Calu3 (cell line): ENCODE measurements around the gene NEK7. TPM values are rescaled to one million over a fixed set of nuclear protein-coding genes. Genes with fewer than 3 reads are reported as not detected.
A peak's percentile ranks its signal among the peaks of the same experiment; 100 is the strongest.
"Not testable (repeated sequence)": the region's sequence is repeated elsewhere in the genome, so short reads cannot be mapped to it uniquely, and the experiment has no call there.

ENCODE experiments used
- BruUV-seq: library from RNA; stranded (reverse); fragments of 400-500 nt; replicated peaks from 2 replicates; lab custom pipeline; 2021; lab: Mats Ljungman, UMichigan
- CTCF ChIA-PET: fragments of 300-600 bp; sonication (Branson Sonifier 250); formaldehyde crosslinking; loops from one replicate; lab custom pipeline; 2022; ENCODE audit warnings: antibody characterized with exemption; lab: Charles Lee
- DNase-seq: peaks from one replicate; pipeline ENCODE4 v3.0.0; 2022
- H3K27ac Mint-ChIP-seq: one replicate; pipeline ENCODE4 v1.8.0; 2022; ENCODE audit warnings: mixed read lengths; ENCODE audit not compliant: unreplicated experiment
- H3K27me3 Mint-ChIP-seq: one replicate; pipeline ENCODE4 v1.8.0; 2022; ENCODE audit warnings: mixed read lengths; ENCODE audit not compliant: unreplicated experiment
- H3K36me3 Mint-ChIP-seq: one replicate; pipeline ENCODE4 v1.8.0; 2022; ENCODE audit warnings: mild to moderate bottlenecking, moderate library complexity, mixed read lengths; ENCODE audit not compliant: insufficient read depth, unreplicated experiment
- H3K4me1 Mint-ChIP-seq: one replicate; pipeline ENCODE4 v1.8.0; 2022; ENCODE audit warnings: mild to moderate bottlenecking, low read depth, mixed read lengths; ENCODE audit not compliant: unreplicated experiment
- H3K4me3 Mint-ChIP-seq: one replicate; pipeline ENCODE4 v1.8.0; 2022; ENCODE audit warnings: mild to moderate bottlenecking, low read depth, moderate library complexity, mixed read lengths; ENCODE audit not compliant: unreplicated experiment
- H3K9me3 Mint-ChIP-seq: one replicate; pipeline ENCODE4 v1.8.0; 2022; ENCODE audit warnings: low read depth, mixed read lengths; ENCODE audit not compliant: unreplicated experiment
- intact Hi-C: fragments of 100-400 bp; cut with micrococcal nuclease; formaldehyde crosslinking; loops from one replicate; pipeline ENCODE4 v1.10.0; 2022; ENCODE audit not compliant: unreplicated experiment
- total RNA-seq: library from RNA; stranded (reverse); gene quantifications from 2 replicates; pipeline ENCODE4 v1.2.3, GENCODE V29; 2022
- TF ChIP-seq, protein P1 (sequence below): fragments of 200-600 bp; IDR thresholded peaks from one replicate; pipeline ENCODE4 v1.8.0; 2022; ENCODE audit warnings: antibody characterized with exemption; ENCODE audit not compliant: unreplicated experiment

The NEK7 gene
- total RNA-seq, 1 experiment from 2014 or later = 145 TPM

DNA sequence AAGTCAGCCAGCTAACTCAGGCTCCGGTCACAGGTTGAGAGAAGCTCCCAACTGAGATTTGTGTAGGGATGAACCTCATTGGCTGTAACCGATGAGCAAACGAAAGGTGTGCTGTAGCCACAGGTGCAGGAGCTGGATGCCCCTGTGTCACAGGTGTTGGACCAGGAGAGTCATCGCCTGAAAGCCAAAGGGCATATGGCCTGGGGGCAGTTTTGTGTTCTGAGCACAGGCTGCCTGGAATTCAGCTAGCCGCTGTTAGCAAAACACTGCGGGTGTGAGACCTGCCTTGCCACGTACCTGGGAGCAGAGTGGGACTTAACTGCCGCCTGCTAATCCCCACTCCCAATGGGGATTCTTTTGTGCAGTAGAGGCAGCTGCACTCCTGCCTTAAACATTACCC, 55.3 kb downstream of the NEK7 start:
- H3K27ac Mint-ChIP-seq = no peak overlapping the region
- BruUV-seq = no TSS peak
- no peak overlapping the region for H3K4me3 Mint-ChIP-seq

DNA sequence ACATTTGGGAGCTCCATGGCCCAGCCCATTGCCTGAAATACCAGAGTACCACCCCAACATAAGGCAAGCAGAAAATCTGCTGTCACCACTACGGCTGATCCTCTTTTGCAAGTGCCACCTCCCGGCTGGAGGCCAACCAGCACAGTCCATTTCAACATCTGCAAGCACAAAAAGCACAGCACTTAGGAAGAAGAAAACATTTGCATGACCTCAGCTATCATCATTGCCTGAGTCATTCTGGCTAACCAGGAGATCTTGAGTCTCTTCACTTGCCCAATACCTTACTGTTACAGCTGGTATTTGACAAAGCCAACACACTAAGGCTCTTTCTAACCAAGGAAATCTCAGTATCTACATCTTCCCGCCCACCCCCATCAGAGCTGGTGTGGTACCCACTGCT, 55.9 kb downstream of the NEK7 start:
- peaks cover 15% of the 10 kb centered on the region for H3K9me3 Mint-ChIP-seq
- no peak overlapping the region for H3K4me3 Mint-ChIP-seq
- H3K27ac Mint-ChIP-seq = no peak overlapping the region
- no peaks in the 10 kb centered on the region for H3K27me3 Mint-ChIP-seq
- peaks cover 18% of the 10 kb centered on the region for H3K4me1 Mint-ChIP-seq
- intact Hi-C loops = no loop called here
- CTCF ChIA-PET = no interaction called here
- no peak for DNase-seq
- BruUV-seq = no TSS peak
- peaks cover 27% of the 10 kb centered on the region for H3K36me3 Mint-ChIP-seq
- TF ChIP-seq, protein P1, sequence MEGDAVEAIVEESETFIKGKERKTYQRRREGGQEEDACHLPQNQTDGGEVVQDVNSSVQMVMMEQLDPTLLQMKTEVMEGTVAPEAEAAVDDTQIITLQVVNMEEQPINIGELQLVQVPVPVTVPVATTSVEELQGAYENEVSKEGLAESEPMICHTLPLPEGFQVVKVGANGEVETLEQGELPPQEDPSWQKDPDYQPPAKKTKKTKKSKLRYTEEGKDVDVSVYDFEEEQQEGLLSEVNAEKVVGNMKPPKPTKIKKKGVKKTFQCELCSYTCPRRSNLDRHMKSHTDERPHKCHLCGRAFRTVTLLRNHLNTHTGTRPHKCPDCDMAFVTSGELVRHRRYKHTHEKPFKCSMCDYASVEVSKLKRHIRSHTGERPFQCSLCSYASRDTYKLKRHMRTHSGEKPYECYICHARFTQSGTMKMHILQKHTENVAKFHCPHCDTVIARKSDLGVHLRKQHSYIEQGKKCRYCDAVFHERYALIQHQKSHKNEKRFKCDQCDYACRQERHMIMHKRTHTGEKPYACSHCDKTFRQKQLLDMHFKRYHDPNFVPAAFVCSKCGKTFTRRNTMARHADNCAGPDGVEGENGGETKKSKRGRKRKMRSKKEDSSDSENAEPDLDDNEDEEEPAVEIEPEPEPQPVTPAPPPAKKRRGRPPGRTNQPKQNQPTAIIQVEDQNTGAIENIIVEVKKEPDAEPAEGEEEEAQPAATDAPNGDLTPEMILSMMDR = no peak

More for the DNA sequence above, 55.3 kb downstream of the NEK7 start:
- Mint-ChIP-seq H3K27me3 (no peaks in the 10 kb centered on the region), H3K36me3 (peaks cover 27% of the 10 kb centered on the region), H3K9me3 (peaks cover 12% of the 10 kb centered on the region), H3K4me1 (peaks cover 12% of the 10 kb centered on the region)
- intact Hi-C loops = no loop called here
- no peak for DNase-seq
- TF ChIP-seq, protein P1 = no peak
- CTCF ChIA-PET = no interaction called here

DNA sequence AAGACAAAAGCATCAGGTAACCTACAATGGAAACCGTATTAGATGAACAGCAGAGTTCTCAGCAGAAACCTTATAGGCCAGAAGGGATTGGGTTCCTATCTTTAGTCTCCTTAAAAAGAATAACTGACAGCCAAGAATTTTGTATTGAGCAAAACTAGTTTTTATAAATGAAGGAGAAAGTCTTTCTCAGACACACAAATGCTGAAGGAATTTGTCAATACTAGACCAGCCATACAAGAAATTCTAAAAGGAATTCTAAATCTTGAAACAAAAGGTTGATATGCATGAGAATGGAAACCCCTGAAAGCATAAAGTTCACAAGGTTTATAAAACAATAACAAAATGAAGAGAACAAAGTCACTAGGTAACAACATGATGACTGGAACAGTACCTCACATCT, 58.1 kb downstream of the NEK7 start:
- intact Hi-C loops = no loop called here
- Mint-ChIP-seq H3K36me3 (peaks cover 35% of the 10 kb centered on the region), H3K27ac (peak overlapping the region; percentile 9), H3K4me3 (no peak overlapping the region), H3K4me1 (peaks cover 31% of the 10 kb centered on the region), H3K27me3 (no peaks in the 10 kb centered on the region), H3K9me3 (peaks cover 15% of the 10 kb centered on the region)
- TF ChIP-seq, protein P1 = no peak
- BruUV-seq = no TSS peak
- CTCF ChIA-PET = no interaction called here
- DNase-seq = no peak

DNA sequence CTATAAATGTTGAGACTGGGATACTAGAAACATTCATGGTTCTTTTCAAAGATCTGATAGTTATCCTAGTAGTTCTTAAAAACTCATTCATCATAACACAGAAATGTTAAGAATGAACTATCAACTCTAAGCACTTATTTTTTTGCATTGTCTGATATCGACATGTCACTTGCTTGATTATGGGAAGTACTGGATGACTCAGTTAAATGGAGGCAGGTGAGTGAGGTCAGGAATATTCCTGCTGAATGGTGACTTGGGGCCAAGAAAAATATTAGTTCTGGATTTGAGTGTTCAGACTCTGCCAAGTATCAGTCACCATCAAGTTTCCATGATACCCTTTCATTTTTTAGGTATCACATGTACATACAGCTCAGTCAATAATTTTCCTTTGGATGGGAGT, 63.6 kb downstream of the NEK7 start:
- no peaks in the 10 kb centered on the region for H3K27me3 Mint-ChIP-seq
- BruUV-seq = no TSS peak
- peak; percentile 42 for DNase-seq
- peaks cover 58% of the 10 kb centered on the region for H3K4me1 Mint-ChIP-seq
- TF ChIP-seq, protein P1 = no peak
- peak overlapping the region; percentile 68 for H3K27ac Mint-ChIP-seq
- CTCF ChIA-PET = interaction anchor here (0.7 to 1.6 kb wide), 3 partner anchors 11 to 54 kb away, joined by 3 to 9 read pairs (median 3); no protein-coding TSS in a partner anchor
- intact Hi-C loops = loop anchor here (5.0 kb wide), 1 partner anchor 57 kb away; no protein-coding TSS in a partner anchor
- no peak overlapping the region for H3K4me3 Mint-ChIP-seq
- H3K36me3 Mint-ChIP-seq = peaks cover 20% of the 10 kb centered on the region
- peaks cover 14% of the 10 kb centered on the region for H3K9me3 Mint-ChIP-seq

DNA sequence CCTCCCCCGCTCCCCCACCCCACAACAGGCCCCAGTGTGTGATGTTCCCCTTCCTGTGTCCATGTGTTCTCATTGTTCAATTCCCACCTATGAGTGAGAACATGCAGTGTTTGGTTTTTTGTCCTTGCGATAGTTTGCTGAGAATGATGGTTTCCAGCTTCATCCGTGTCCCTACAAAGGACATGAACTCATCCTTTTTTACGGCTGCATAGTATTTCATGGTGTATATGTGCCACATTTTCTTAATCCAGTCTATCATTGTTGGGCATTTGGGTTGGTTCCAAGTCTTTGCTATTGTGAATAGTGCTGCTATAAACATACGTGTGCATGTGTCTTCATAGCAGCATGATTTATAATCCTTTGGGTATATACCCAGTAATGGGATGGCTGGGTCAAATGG, 70.2 kb downstream of the NEK7 start:
- H3K27ac Mint-ChIP-seq, CTCF ChIA-PET, BruUV-seq, H3K27me3 Mint-ChIP-seq, DNase-seq, intact Hi-C loops, H3K4me3 Mint-ChIP-seq, H3K36me3 Mint-ChIP-seq, H3K9me3 Mint-ChIP-seq: not testable (repeated sequence)
- peaks cover 30% of the 10 kb centered on the region for H3K4me1 Mint-ChIP-seq

DNA sequence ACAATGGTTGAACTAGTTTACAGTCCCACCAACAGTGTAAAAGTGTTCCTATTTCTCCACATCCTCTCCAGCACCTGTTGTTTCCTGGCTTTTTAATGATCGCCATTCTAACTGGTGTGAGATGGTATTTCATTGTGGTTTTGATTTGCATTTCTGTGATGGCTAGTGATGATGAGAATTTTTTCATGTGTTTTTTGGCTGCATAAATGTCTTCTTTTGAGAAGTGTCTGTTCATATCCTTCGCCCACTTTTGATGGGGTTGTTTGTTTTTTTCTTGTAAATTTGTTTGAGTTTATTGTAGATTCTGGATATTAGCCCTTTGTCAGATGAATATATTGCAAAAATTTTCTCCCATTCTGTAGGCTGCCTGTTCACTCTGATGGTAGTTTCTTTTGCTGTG, 70.7 kb downstream of the NEK7 start:
- H3K27ac Mint-ChIP-seq, DNase-seq, CTCF ChIA-PET, intact Hi-C loops, H3K27me3 Mint-ChIP-seq, BruUV-seq, H3K36me3 Mint-ChIP-seq, H3K4me3 Mint-ChIP-seq, H3K9me3 Mint-ChIP-seq: not testable (repeated sequence)
- peaks cover 30% of the 10 kb centered on the region for H3K4me1 Mint-ChIP-seq
